Fibroblast of lung (primary cell): ENCODE data around the gene ARHGAP5. TPM values are rescaled to one million over a fixed set of nuclear protein-coding genes. Genes with fewer than 3 reads are reported as not detected.

Experiments used
- DNase-seq, 2 donors: peaks; one replicate each; pipeline versions ENCODE4 v3.0.0 to v3.0.0-alpha.2; 2010; ENCODE audit warnings: low read depth in 2 of 2
- H2AFZ ChIP-seq: 2 replicates; pipeline ENCODE4 v1.5.1; 2012; ENCODE audit warnings: low read length, control low read depth, inconsistent platforms
- H3K27ac ChIP-seq: 2 replicates; pipeline ENCODE4 v1.5.1; 2011; ENCODE audit warnings: low read length, control low read depth; ENCODE audit not compliant: insufficient read depth
- H3K27me3 ChIP-seq: 2 replicates; pipeline ENCODE4 v1.5.1; 2011; ENCODE audit warnings: mild to moderate bottlenecking, low read length; ENCODE audit not compliant: control insufficient read depth, insufficient read depth
- H3K36me3 ChIP-seq: 2 replicates; pipeline ENCODE4 v1.5.1; 2011; ENCODE audit warnings: low read length; ENCODE audit not compliant: control insufficient read depth, insufficient read depth
- H3K4me1 ChIP-seq: 2 replicates; pipeline ENCODE4 v1.5.1; 2011; ENCODE audit warnings: low read length; ENCODE audit not compliant: control insufficient read depth, insufficient read depth; ENCODE audit errors: extremely low read depth
- H3K4me2 ChIP-seq: 2 replicates; pipeline ENCODE4 v1.5.1; 2011; ENCODE audit warnings: low read length, control low read depth; ENCODE audit not compliant: insufficient read depth; ENCODE audit errors: extremely low read depth
- H3K4me3 ChIP-seq, 4 experiments: fragments of 200-600 bp in 1 of 4; sonication (generic) in 1 of 4; replicated peaks in 1 of 4; 2 replicates each; pipeline ENCODE4 v1.5.1; 2011 to 2016; ENCODE audit warnings: low read length in 4 of 4, low read depth in 3 of 4, mild to moderate bottlenecking in 3 of 4, control low read depth in 2 of 4, inconsistent platforms in 1 of 4, mixed read lengths in 1 of 4; ENCODE audit not compliant: insufficient read depth in 1 of 4; ENCODE audit errors: control extremely low read depth in 1 of 4
- H3K79me2 ChIP-seq: 2 replicates; pipeline ENCODE4 v1.5.1; 2012; ENCODE audit warnings: mild to moderate bottlenecking, low read length, inconsistent platforms; ENCODE audit not compliant: control insufficient read depth, insufficient read depth
- H3K9ac ChIP-seq: 2 replicates; pipeline ENCODE4 v1.5.1; 2011; ENCODE audit warnings: mild to moderate bottlenecking, low read length, control low read depth; ENCODE audit not compliant: insufficient read depth
- H3K9me3 ChIP-seq: 2 replicates; pipeline ENCODE4 v1.5.1; 2012; ENCODE audit warnings: low read depth, low read length; ENCODE audit not compliant: control insufficient read depth, insufficient read depth
- H4K20me1 ChIP-seq: 2 replicates; pipeline ENCODE4 v1.5.1; 2011; ENCODE audit warnings: low read length; ENCODE audit not compliant: control insufficient read depth, insufficient read depth; ENCODE audit errors: extremely low read depth
- EZH2 ChIP-seq: IDR thresholded peaks from 2 replicates; pipeline ENCODE4 v1.5.1; 2012; ENCODE audit warnings: low read length, control low read depth, mild to moderate bottlenecking; ENCODE audit errors: missing control alignments
- polyA plus RNA-seq, 2 donors: library from polyadenylated mRNA; depleted of rRNA in 1 of 2; stranded (reverse) in 1 of 2; unstranded in 1 of 2; fragments of >200 nt; gene quantifications; 2 replicates each; pipeline ENCODE4 v1.2.1, GENCODE V29; 2011 to 2012; ENCODE audit warnings: missing spikeins in 1 of 2
- total RNA-seq: library from RNA; depleted of rRNA; stranded (reverse); fragments of >200 nt; gene quantifications from 2 replicates; pipeline ENCODE4 v1.2.1, GENCODE V29; 2014
- TF ChIP-seq, protein P1 (sequence below), 2 donors: IDR thresholded peaks in 1 of 2; conservative IDR thresholded peaks in 1 of 2; 1 replicate in 1 of 2; 2 replicates in 1 of 2; pipeline ENCODE4 v1.5.1; 2011 to 2012; ENCODE audit warnings: low read length in 2 of 2, control low read depth in 1 of 2, inconsistent platforms in 1 of 2, low read depth in 1 of 2, mild to moderate bottlenecking in 1 of 2

The ARHGAP5 gene
- total and polyA plus RNA-seq, 2 donors (not counting 1 experiment from before 2014, with no cell fraction given), result 37.0 to 68.4 TPM

DNA sequence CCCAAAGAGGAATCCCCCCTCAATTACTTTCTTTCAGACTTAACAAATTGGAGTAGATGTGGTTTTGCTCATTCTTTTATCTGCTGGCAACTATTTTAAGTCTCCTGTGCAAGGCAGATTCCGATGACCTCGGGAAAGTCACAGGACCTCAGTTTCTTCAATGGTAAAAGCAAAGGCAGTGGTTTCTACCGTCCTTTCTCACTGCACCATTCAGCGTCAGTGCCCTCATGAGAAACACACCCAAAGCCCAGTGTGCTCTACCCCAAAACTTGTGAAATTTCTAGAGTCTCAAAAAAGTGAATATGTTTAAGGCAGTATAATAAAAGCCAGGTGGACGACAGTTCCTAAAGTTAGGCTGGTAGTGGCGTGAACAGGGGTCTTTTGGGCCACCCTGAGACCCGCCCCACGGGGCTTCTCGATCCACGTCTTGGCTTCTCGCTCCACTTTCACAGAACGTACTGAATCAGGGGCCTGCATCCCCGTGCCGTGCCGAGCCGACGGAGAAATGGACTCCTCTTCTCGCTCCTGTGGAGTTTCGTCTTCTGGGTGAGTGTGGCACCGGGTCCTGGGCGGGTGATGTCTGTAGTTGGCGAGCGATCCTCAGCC, 1.3 kb upstream of the ARHGAP5 start:
- H3K9ac ChIP-seq, result peak overlapping the region; percentile 73
- peaks cover 28% of the 10 kb centered on the region for H3K79me2 ChIP-seq
- DNase-seq, result peak; percentile 21 to 31

DNA sequence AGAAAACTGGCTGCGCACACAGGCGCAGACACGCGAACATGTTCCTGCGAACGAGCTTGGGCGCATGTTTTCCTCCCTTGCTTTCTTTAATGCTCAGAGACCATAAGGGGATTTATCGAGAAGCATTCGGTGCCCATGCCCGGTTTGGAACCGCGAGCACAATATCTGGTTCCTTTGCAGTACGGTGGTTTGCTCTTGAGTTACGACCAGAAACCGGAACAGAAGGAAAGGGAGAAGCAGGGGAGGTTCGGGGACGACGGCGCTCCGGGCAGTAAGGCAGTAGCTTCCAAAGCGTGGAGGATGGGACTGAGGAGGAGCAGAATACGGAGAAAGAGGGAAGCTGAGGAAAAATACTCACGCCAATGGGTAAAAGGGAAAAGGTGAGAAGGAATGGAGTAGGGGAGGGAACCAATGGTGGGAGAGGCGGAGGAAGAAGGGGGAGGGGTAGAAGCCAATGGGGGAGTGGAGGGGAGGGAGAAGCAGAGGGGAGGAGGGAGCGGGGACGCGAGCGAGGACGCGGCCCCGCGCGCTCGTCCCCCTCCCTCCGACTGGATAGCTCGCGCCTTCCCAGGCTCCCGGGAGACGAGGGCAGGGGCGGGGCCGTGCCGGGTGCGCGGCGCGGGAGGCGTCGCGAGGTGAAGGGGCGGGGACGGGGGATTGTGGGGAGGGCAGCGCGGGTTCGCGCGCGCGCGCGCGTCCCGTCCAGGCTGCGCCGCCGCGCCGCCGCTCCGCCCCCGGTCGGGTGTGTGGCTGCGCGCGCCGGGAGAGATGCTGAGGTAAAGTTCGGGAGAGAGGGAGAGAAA, 625 bp upstream of the ARHGAP5 start:
- H3K4me3 ChIP-seq, result peak overlapping the region; percentile 92 to 99 (median 92)
- H3K4me1 ChIP-seq, result peaks cover 5% of the 10 kb centered on the region
- peak; percentile 96 to 97 for DNase-seq
- H3K27ac ChIP-seq, result peak overlapping the region; percentile 93
- peak overlapping the region; percentile 99 for H3K4me2 ChIP-seq
- no peaks in the 10 kb centered on the region for H3K27me3 ChIP-seq
- peak overlapping the region; percentile 99 for H2AFZ ChIP-seq
- TF ChIP-seq, protein P1, sequence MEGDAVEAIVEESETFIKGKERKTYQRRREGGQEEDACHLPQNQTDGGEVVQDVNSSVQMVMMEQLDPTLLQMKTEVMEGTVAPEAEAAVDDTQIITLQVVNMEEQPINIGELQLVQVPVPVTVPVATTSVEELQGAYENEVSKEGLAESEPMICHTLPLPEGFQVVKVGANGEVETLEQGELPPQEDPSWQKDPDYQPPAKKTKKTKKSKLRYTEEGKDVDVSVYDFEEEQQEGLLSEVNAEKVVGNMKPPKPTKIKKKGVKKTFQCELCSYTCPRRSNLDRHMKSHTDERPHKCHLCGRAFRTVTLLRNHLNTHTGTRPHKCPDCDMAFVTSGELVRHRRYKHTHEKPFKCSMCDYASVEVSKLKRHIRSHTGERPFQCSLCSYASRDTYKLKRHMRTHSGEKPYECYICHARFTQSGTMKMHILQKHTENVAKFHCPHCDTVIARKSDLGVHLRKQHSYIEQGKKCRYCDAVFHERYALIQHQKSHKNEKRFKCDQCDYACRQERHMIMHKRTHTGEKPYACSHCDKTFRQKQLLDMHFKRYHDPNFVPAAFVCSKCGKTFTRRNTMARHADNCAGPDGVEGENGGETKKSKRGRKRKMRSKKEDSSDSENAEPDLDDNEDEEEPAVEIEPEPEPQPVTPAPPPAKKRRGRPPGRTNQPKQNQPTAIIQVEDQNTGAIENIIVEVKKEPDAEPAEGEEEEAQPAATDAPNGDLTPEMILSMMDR (conservative IDR thresholded peaks at IDR 0.05 in 1 of 2, IDR thresholded peaks at IDR 0.05 in 1 of 2; ENCODE audit: low read depth in 1 of 2, low read length in 2 of 2), result no peak
- TF ChIP-seq EZH2, result no peak
- peaks cover 4% of the 10 kb centered on the region for H4K20me1 ChIP-seq
- no peaks in the 10 kb centered on the region for H3K36me3 ChIP-seq
- peak overlapping the region; percentile 73 for H3K9ac ChIP-seq
- H3K9me3 ChIP-seq, result no peaks in the 10 kb centered on the region
- peaks cover 33% of the 10 kb centered on the region for H3K79me2 ChIP-seq

More for the DNA sequence above, 1.3 kb upstream of the ARHGAP5 start:
- H3K36me3 ChIP-seq, result no peaks in the 10 kb centered on the region
- H3K27me3 ChIP-seq, result no peaks in the 10 kb centered on the region
- peak overlapping the region; percentile 93 for H3K27ac ChIP-seq
- peaks cover 5% of the 10 kb centered on the region for H3K4me1 ChIP-seq
- peak overlapping the region; percentile 99 for H3K4me2 ChIP-seq
- H4K20me1 ChIP-seq, result peaks cover 4% of the 10 kb centered on the region
- peak overlapping the region; percentile 76 to 99 (median 92) for H3K4me3 ChIP-seq
- TF ChIP-seq EZH2, result no peak
- TF ChIP-seq, protein P1 (conservative IDR thresholded peaks at IDR 0.05 in 1 of 2, IDR thresholded peaks at IDR 0.05 in 1 of 2; ENCODE audit: low read depth in 1 of 2, low read length in 2 of 2), result no peak
- peak overlapping the region; percentile 99 for H2AFZ ChIP-seq
- no peaks in the 10 kb centered on the region for H3K9me3 ChIP-seq
